ENCODE data around the gene ACTN4.

Gene ACTN4

GRCh38 chr19:38774181-38774950, 126.9 kb downstream of the ACTN4 start:
- no peak for DNase-seq

GRCh38 chr19:38778733-38779132, 131.3 kb downstream of the ACTN4 start:
- DNase-seq, result no peak

- no peak for DNase-seq
Observed at GRCh38 chr19:38780443-38780842, 133.0 kb downstream of the ACTN4 start.

GRCh38 chr19:38781058-38781457, 133.6 kb downstream of the ACTN4 start:
- no peak for DNase-seq
